GM10248 (cell line): ENCODE measurements around the gene SLC36A4.
A peak's percentile ranks its signal among the peaks of the same experiment; 100 is the strongest.

Experiments used
- CTCF ChIA-PET: fragments of 300-600 bp; sonication (Branson Sonifier 250); formaldehyde crosslinking; extraction: SDS; loops from one replicate; lab custom pipeline; 2021; ENCODE audit warnings: antibody characterized with exemption; lab: Yijun Ruan, JAX
- POLR2A ChIA-PET: fragments of 350-650 bp; sonication (Branson Sonifier 250); formaldehyde crosslinking; extraction: SDS; loops from one replicate; lab custom pipeline; 2020; ENCODE audit warnings: antibody characterized with exemption; lab: Yijun Ruan, JAX
- DNase-seq: peaks from one replicate; pipeline ENCODE4 v3.0.0; 2012; ENCODE audit errors: extremely low spot score
- CTCF ChIP-seq: IDR thresholded peaks from 2 replicates; pipeline ENCODE4 v1.5.1; 2012; ENCODE audit warnings: mild to moderate bottlenecking, low read depth; ENCODE audit errors: extremely low read depth, missing control alignments, control extremely low read depth

The SLC36A4 gene

GRCh38 chr11:93143186-93143585 is 54.6 kb downstream of the SLC36A4 start:
- no peak for TF ChIP-seq CTCF
- ChIA-PET CTCF (no interaction called here), POLR2A (no interaction called here)
- no peak for DNase-seq

- CTCF ChIA-PET = interaction anchor here (1.3 to 2.6 kb wide), 2 partner anchors 12 to 13 kb away, joined by 3 to 8 read pairs; no protein-coding TSS in a partner anchor
- no peak for DNase-seq
- POLR2A ChIA-PET = no interaction called here
- TF ChIP-seq CTCF = no peak
Observed at GRCh38 chr11:93133488-93134109, 64.2 kb downstream of the SLC36A4 start.

GRCh38 chr11:93132836-93133235 is 65.0 kb downstream of the SLC36A4 start:
- no peak for TF ChIP-seq CTCF
- CTCF ChIA-PET = no interaction called here
- no peak for DNase-seq
- POLR2A ChIA-PET = no interaction called here

- no peak for DNase-seq
- CTCF ChIA-PET = no interaction called here
- peak; percentile 12 for TF ChIP-seq CTCF
- POLR2A ChIA-PET = no interaction called here
Observed at GRCh38 chr11:93131709-93132108, 66.1 kb downstream of the SLC36A4 start.

- no peak for DNase-seq
- ChIA-PET CTCF (interaction anchor here (1.2 to 3.0 kb wide), 3 partner anchors 14 to 32 kb away, joined by 3 to 7 read pairs (median 6); no protein-coding TSS in a partner anchor), POLR2A (no interaction called here)
- TF ChIP-seq CTCF = no peak
Observed at GRCh38 chr11:93128574-93128973, 69.2 kb downstream of the SLC36A4 start.

- no peak for TF ChIP-seq CTCF
- POLR2A ChIA-PET = no interaction called here
- CTCF ChIA-PET = interaction anchor here (1.3 kb wide), 1 partner anchor 21 kb away, joined by 3 read pairs; no protein-coding TSS in a partner anchor
- DNase-seq = no peak
Observed at GRCh38 chr11:93123351-93123898, 74.4 kb downstream of the SLC36A4 start.
